SJSA1 (cell line): ENCODE data around the gene LGI2. TPM values are rescaled to one million over a fixed set of nuclear protein-coding genes. Genes with fewer than 3 reads are reported as not detected.

Experiments
- DNase-seq, 2 experiments: peaks; one replicate each; pipeline ENCODE4 v3.0.0-alpha.2; 2015 to 2020; ENCODE audit warnings: low spot score in 2 of 2, low read depth in 1 of 2
- H3K27ac ChIP-seq: fragments of 250-450 bp; sonication (Bioruptor Pico); 2 replicates; pipeline ENCODE4 v1.5.1; 2020; ENCODE audit warnings: mild to moderate bottlenecking, moderate library complexity
- H3K27me3 ChIP-seq: fragments of 250-450 bp; sonication (Bioruptor Pico); replicated peaks from 2 replicates; pipeline ENCODE4 v1.5.1; 2020; ENCODE audit warnings: mild to moderate bottlenecking, moderate library complexity
- H3K36me3 ChIP-seq: fragments of 250-450 bp; sonication (Bioruptor Pico); 2 replicates; pipeline ENCODE4 v1.5.1; 2020; ENCODE audit warnings: mild to moderate bottlenecking
- H3K4me1 ChIP-seq: fragments of 250-450 bp; sonication (Bioruptor Pico); replicated peaks from 2 replicates; pipeline ENCODE4 v1.6.1; 2021; ENCODE audit warnings: mild to moderate bottlenecking
- H3K4me3 ChIP-seq: fragments of 250-450 bp; sonication (Bioruptor Pico); 2 replicates; pipeline ENCODE4 v1.5.1; 2020; ENCODE audit warnings: mild to moderate bottlenecking
- H3K9me3 ChIP-seq: fragments of 250-450 bp; sonication (Bioruptor Pico); replicated peaks from 2 replicates; pipeline ENCODE4 v1.5.1; 2020; ENCODE audit warnings: mild to moderate bottlenecking
- total RNA-seq: library from RNA; depleted of rRNA; stranded (reverse); fragments of >200 nt; shearing (Covaris generic); gene quantifications from 2 replicates; pipeline ENCODE4 v1.2.3, GENCODE V29; 2014; rRNA removed

Gene LGI2
- total RNA-seq, 1 experiment from 2014 or later: not detected

GRCh38 chr4:24956091-24956490, 74.7 kb downstream of the LGI2 start:
- Histone ChIP-seq H3K36me3 (no peaks in the 10 kb centered on the region), H3K27ac (no peak overlapping the region), H3K4me3 (no peak overlapping the region), H3K4me1 (no peaks in the 10 kb centered on the region), H3K27me3 (no peaks in the 10 kb centered on the region), H3K9me3 (no peaks in the 10 kb centered on the region)
- no peak for DNase-seq

- H3K27me3 ChIP-seq: no peaks in the 10 kb centered on the region
- H3K4me3 ChIP-seq: no peak overlapping the region
- no peak overlapping the region for H3K27ac ChIP-seq
- no peaks in the 10 kb centered on the region for H3K4me1 ChIP-seq
- no peaks in the 10 kb centered on the region for H3K9me3 ChIP-seq
- DNase-seq: no peak
- H3K36me3 ChIP-seq: no peaks in the 10 kb centered on the region
Observed at GRCh38 chr4:24952667-24953066, 78.1 kb downstream of the LGI2 start.

GRCh38 chr4:24949970-24950369, 80.8 kb downstream of the LGI2 start:
- no peak overlapping the region for H3K27ac ChIP-seq
- no peaks in the 10 kb centered on the region for H3K4me1 ChIP-seq
- no peak for DNase-seq
- no peaks in the 10 kb centered on the region for H3K27me3 ChIP-seq
- H3K4me3 ChIP-seq: no peak overlapping the region
- H3K9me3 ChIP-seq: no peaks in the 10 kb centered on the region
- no peaks in the 10 kb centered on the region for H3K36me3 ChIP-seq

Other genes with a start within 250 kb of the LGI2 start
- gene SOD3, start 235.4 kb downstream of the LGI2 start, total RNA-seq: 1.7 and 2.0 TPM in 2 replicates
- gene CCDC149, start 117.9 kb downstream of the LGI2 start, total RNA-seq: 3.2 and 4.3 TPM in 2 replicates
- 2.8 and 5.6 TPM in 2 replicates for gene SEPSECS, start 129.5 kb upstream of the LGI2 start, total RNA-seq
- gene PI4K2B, start 203.1 kb upstream of the LGI2 start, total RNA-seq: 21.8 and 22.9 TPM in 2 replicates